HUDEP-2 (cell line): ENCODE results near the gene TSPAN10.
"Not testable (repeated sequence)": the region's sequence is repeated elsewhere in the genome, so short reads cannot be mapped to it uniquely, and the experiment has no call there.

Experiments
- DNase-seq, 76 experiments: peaks; one replicate each; lab custom pipeline; 2025; ENCODE audit not compliant: unreplicated experiment in 76 of 76; lab: John Stamatoyannopoulos, UW

Gene TSPAN10

GRCh38 chr17:81636505-81637288 lies at the start of gene TSPAN10, which contains the start of gene NPLOC4:
Gene TSPAN10, plus strand, starts transcription at chr17:81637196. Its CDS starts 5,217 bp downstream, at chr17:81642413.
Gene NPLOC4, minus strand, starts transcription at chr17:81637112. Its CDS starts 182 bp downstream, at chr17:81636930.
- DNase-seq, result peak in 71 of 76 experiments; percentile 23 to 86 (median 65)

DNA sequence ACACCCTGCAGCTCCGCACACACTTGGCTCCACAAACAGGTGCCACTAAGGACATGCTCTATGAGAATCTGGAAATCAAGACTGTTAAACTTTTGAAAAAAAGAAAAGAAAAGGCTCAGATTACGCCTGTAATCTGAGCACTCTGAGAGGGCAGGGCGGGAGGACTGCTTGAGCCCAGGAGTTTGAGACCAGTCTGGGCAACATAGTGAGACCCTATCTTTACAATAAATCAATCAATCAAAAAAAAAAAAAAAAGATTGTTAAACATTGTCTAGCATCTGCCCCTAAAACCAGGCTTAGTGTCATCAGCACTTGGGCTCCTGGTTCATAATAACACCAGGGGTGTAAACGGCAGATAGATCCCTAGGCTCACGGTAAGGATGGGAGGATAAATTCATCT lies 47.4 kb upstream of the TSPAN10 start:
- DNase-seq, result no peak

- no peak for DNase-seq
These were observed 46.9 kb upstream of the TSPAN10 start for GRCh38 chr17:81590121-81590520.

DNA sequence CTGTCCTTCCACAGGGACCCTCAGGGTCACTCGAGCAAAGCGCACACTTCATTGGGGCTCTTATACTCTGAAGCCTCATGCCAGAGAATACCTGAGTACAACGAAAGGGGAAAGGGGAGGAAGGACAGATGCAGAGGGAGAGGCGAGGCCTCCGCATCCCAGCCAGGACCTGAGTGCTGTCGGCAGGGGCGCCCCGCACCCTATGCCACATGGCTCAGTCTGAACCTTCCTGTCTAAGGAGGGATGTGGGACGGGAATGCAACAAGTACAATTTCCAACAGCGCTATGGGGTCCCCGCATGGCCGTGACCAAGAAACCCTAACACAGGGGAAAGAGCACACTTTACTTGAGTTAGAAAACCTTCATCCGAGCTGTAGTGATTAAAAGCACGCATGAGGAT lies 45.0 kb upstream of the TSPAN10 start:
- DNase-seq, result no peak

DNA sequence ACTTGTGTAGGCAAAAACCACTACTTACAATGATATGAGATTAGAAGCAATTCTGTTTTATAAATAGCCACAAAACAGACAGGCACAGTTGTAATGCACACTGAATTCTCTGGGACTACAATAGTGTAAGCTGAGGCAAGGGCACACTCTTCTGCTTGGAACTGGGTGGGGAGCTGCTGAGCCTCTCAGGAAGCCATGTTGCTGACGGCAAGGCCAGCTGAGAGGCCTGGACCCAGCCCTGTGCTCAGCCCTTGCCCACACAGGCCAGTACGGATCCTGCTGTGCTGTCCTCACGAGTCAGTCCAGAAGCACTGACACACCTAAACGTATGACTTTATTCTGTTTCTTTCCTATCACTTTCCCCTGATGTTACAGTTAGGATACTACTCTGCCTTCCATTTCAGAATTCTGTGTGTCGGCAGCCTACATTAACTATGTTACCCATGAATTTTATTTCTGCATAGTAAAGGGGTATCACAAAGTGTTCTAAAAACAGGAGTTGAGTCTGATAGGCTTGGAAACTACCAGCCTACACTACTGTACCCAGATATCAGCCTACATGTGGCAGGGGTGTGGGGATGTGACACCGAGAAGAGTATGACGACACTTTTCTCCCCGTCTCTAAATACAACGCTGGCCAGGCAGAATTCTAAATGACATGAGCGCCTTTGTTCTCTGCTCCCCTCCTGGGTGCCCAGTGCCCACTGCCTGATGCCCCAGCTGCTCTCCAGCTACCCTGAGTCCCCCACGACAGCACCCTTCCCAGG lies 43.7 kb upstream of the TSPAN10 start:
- DNase-seq, result no peak

DNA sequence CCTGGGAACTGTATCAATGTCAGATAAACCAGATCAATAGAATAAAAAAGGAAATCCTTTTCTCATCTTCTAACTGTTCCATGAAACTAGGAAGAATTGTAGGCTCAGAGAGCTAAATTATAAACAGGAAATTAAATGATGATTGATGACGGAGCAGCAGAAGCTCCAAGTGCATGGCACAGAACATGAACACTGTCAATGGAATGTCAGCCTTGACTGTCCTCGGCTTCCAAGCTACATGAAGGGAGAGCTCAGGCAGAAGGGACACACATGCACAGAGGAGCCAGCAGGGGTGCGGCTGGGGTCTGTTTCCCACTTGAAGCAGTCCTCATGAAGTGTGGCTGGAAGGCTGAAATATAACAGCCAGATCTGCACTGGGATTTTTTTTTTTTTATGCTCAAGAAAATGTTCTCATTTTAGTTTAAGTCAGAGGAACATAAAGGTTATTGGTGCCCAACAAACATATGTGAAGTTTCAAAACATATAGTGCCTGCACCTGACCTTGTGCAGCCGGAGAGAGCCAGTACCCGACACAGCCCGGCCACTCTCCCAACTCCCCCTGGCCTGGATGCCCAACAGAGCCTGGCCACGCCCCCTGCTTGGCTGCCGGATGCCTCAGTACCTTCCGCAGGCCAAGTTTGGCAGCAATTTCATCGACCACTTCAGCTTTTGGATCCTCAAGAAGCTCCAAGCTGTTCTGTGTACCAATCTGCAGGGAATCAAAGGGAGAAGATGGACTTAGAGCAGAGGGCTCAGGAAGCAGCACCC lies 37.1 kb upstream of the TSPAN10 start:
- DNase-seq, result no peak

- DNase-seq, result peak in 33 of 76 experiments; percentile 6 to 65 (median 31)
These were observed 35.4 kb upstream of the TSPAN10 start for GRCh38 chr17:81601525-81602120.

DNA sequence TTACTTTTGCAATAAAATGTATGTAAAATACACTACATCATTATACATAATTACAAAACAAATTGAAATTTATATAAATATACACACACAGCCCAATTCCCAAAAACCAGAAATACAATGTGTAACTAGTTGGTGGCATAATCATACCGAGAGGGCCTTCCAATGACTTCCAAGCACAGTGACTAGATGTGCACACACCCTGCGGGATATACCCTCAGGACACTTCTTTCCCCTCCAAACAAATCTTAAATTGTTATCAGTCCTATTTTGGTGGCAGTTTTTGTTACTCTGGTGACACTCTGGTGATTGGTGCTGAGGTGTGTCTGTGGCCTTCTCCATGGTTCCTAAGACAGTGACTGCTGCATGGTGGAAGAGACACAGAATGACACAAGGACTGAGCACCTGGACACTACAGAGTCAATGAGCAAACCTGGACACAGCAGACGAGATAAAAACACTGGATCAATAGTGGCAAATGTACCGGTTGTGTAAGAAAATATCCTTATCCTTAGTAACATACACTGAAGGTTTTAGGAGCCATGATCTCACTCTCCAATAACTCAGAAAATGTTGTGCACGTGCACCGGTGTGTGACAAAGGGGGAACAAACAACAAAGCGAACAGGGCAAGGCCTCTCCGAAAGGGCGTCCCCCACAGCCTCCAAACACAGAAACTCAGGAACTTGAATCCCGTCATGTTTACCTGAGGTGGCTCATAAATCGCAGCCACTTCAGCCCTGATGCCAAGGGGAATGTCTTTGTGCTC lies 33.0 kb upstream of the TSPAN10 start:
- DNase-seq, result no peak

- DNase-seq, result no peak
These were observed 29.6 kb upstream of the TSPAN10 start for GRCh38 chr17:81607431-81607830.

DNA sequence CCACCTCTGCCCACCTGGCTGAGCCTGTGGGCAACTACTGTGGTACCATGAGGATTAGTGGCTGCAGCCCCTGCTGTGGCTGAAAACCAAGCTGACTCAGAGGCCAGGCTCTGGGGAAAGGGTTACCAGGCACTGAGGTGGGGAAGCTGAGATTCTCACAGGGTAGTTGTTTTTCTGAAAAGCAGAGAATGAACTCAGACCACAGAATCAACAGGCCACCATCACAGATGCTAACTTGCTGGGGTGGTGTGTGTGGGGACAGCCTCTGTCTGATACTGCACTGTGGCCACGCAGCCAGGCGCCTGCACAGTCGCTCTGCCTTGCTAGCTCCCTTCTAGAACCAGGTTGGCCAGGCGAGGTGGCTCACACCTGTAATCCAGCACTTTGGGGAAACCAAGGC lies 28.9 kb upstream of the TSPAN10 start:
- no peak for DNase-seq

- peak in 3 of 76 experiments; percentile 3 to 24 (median 5) for DNase-seq
These were observed 28.4 kb upstream of the TSPAN10 start for GRCh38 chr17:81608605-81609004.

DNA sequence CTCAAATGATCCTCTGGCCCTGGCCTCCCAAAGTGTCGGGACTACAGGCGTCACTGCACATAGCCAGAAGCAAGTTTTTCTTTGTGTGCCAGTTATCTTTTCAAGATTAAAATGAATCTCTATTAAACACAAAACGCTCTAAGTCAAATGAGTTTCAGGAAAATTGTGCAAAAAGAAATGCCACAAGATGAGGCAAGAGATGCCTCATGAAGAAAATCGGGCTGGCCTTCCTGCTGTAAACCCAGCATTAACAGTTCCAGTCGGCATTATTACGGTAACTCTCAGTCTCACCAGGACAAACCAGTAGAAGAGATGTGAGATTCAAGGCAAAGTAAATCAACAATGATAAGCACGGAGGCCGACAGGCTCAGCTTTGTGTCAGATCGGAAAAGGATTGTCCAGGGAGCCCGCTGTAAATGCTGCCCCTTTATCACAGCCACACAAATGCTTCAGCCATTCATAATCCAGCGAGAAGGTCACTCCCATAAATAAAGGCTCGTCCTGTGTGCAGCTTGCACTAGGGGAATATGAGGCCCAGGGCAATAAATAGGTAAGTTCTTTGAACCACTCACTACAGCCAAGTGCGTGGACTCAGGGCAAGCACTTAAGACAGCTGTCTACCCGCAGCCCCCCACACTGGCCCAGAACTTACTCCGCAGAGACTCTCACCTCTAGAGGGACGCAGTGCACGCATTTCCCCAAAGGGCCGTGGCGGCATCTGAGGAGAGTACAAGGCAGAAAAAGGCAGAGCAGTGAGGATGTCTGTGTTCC lies 27.3 kb upstream of the TSPAN10 start:
- DNase-seq, result no peak

DNA sequence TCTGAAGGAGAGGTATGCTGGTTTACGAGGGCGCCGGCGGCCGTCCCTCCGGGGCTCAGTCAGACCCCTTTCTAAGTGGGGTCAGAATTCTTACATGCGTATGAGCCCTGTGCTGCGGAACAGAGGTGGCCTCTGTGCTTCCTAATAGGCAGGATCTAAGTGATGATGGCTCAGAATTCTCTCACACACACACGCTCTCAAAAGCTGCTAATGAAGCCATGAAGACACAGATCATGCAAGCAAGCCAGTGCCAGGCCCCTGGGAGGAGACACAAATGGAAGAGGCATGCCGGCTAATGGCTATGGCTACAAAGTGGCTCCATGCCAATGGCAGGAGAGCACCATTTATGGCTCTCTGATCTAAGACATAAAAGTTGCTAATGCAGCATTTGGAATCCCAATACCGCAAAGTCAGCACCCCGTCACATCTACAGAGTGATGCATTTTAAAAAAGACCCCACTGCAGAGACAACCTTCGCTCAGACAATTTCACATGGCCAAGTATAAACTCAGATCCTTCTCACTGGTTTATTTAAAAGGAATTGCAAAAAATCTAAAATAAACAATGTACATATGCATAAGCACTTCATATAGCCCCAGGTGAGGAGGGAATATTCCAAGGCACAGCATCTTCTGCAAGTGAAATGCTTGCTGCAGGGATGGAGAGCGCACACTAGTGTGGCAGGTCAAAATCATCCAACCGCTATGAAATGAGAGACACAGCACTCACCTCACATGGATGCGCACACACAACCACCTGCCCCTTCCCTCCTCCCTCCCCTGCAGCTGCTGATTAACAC lies 24.6 kb upstream of the TSPAN10 start:
- no peak for DNase-seq

- DNase-seq, result no peak
These were observed 21.5 kb upstream of the TSPAN10 start for GRCh38 chr17:81615401-81615930.

GRCh38 chr17:81616877-81617276 lies 20.1 kb upstream of the TSPAN10 start:
- DNase-seq, result no peak

DNA sequence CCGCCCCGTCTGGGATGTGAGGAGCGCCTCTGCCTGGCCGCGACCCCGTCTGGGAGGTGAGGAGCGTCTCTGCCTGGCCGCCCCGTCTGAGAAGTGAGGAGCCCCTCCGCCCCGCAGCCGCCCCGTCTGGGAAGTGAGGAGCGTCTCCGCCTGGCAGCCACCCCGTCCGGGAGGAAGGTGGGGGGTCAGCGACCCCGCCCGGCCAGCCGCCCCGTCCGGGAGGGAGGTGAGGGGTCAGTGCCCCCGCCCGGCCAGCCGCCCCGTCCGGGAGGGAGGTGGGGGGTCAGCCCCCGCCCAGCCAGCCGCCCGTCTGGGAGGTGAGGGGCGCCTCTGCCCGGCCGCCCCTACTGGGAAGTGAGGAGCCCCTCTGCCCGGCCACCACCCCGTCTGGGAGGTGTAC lies 18.7 kb upstream of the TSPAN10 start:
- DNase-seq, result not testable (repeated sequence)

DNA sequence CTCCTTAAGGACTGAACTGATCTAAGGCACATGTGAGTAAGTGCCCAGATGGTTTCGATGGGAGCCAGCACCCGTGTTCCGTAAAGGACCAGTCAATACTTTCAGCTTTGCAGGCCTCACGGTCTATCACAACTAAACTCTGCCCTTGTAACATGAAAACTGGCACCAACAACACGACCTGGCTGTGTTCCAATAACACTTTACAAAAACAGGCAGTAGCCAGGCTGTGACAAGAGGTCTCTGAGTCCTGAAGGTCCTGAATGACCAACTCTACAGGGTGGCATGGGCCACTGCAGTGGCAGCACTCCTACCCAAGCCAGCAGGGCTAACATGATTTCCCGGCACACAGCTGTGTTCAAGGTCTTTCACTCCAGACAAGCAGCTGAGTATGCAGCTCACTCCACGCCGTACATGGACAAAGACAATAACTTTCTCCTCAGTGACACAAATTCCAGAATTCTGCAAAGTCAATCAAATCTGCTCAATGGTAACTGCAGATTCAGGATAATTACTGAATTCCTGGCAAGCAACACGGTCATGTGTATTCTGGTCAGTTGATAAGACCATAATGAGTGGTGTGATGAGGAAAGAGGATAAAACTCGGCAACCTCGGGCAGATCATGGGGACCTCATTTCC lies 15.4 kb upstream of the TSPAN10 start:
- peak in 1 of 76 experiments; percentile 2 for DNase-seq

DNA sequence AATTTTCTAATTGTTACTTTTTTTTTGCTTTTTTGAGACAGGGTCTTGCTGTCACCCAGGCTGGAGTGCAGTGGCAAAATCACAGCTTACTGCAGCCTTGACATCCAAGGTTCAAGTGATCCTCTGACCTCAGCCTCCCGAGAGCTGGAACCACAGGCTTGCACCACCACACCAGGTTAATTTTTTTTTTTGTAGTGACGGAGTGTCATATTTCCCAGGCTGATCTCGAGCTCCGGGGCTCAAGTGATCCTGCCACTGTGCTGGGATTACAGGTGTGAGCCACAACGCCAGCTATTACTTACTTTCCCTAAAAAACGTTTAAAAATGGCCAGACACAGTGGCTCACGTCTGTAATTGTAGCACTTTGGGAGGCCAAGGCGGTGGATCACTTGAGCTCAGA lies 6.7 kb upstream of the TSPAN10 start:
- DNase-seq, result no peak
